Endothelial cell of hepatic sinusoid (primary cell): ENCODE data around the gene MORN1.

Experiments
- in situ Hi-C: cut with HindIII; loops from 2 replicates; pipeline ENCODE4 v1.10.0; 2017; ENCODE audit warnings: low sequenced_read_pairs

MORN1 gene

DNA sequence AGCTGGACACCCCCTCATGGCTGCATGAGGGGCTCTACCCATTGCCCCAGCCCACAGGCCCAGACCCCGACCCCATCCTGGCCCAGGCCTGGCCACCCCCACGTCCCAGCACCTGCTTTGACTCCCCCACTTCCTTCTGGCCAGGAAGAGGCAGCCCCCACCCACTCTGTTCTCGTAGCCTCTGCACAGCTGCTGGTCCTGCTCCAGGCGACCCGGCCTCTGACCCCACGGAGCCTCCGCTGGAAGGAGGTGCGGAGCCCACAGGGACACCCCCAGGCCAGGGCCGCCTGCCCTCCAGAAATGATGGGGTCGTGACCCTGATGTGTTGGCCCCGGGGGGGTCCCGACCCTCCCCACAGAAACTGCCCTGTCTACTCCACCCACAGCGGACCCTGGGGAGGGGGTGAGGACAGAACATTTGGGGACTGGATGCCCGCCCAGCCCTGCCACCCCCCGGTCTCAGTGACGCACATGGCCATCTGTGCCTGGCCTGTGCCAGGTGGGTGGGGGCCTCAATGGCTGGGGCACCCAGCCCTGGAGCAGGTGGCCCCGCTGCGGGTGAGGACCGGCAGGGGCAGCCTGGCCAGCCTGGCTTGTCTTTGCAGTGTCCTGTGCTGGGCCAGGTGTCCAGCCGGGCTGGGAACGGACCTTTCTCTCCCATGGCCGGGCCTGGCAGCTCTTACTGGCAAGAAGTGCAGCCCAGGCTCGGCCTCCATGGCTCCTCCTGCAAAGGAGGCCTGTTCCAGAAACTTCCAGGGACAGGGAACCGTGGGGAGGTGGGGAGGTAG is 78.6 kb downstream of the MORN1 start:
- in situ Hi-C loops: no loop called here

GRCh38 chr1:2312160-2312514 is 79.2 kb downstream of the MORN1 start:
- in situ Hi-C loops: no loop called here

- in situ Hi-C loops: no loop called here
Observed at GRCh38 chr1:2311184-2312032, 79.9 kb downstream of the MORN1 start.

DNA sequence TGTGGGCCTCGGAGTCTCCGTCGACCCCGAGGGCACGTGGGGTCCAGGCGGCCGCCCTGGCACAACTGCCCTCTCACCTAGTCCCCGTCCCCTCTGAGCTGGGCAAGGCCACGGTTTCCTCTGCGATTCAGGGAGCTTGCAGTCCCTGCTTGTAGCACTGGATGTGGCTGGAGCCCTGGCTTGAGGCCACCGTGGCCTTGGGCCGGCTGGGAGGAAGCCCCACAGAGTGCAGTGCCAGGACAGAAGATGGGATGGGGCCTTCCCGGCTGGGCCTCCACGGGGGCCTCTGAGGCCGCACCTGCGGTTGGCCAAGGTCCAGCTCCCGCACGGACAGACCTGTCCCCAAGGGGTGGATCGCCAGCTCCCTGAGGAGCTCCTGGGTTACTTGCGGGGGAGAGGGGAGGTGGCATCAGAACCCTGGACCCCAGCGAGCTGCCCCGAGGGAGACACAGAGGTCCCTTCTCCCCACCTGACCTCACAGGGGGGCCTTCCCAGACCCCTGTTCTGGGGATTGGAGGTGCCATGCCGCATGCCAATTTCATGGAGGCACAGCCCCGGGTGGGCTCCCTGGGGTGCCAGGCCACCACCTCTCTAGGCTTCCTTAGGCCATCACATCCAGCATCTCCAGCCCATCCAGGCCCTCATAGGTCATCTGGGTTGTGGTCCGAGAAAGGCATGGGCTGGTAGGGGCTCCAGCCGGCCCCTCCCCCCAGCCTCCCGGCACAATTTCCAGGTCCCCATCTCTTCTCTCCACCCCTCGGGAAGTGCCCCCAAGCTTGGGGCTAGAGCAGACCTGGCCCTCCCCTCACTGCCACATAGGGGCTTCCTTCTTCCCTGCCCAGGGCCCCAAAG is 80.8 kb downstream of the MORN1 start:
- in situ Hi-C loops: no loop called here

DNA sequence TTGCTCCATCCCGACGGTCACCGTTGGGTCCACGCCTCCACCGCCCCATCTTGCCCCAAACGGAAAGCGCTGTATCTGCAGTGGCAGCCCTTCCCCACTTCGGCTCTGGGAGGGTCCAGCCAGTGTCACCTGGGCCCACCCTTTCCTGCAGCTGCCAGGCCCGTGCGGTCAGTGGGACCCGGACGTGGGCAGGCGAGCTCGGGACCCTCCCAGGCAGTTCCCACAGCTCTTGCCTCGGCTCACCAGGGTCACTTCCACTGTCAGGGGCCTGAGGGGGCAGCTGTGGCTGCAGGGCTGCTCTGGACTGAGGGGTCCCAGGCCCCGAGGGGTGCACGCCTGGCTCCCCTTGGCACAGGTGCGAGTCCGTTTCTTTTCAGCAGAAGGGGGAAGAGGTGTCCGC is 82.5 kb downstream of the MORN1 start:
- in situ Hi-C loops: loop anchor here (10.0 kb wide), 1 partner anchor 174 kb away; no protein-coding TSS in a partner anchor

GRCh38 chr1:2307972-2308371 is 83.4 kb downstream of the MORN1 start:
- in situ Hi-C loops: loop anchor here (10.0 kb wide), 1 partner anchor 173 kb away; no protein-coding TSS in a partner anchor

DNA sequence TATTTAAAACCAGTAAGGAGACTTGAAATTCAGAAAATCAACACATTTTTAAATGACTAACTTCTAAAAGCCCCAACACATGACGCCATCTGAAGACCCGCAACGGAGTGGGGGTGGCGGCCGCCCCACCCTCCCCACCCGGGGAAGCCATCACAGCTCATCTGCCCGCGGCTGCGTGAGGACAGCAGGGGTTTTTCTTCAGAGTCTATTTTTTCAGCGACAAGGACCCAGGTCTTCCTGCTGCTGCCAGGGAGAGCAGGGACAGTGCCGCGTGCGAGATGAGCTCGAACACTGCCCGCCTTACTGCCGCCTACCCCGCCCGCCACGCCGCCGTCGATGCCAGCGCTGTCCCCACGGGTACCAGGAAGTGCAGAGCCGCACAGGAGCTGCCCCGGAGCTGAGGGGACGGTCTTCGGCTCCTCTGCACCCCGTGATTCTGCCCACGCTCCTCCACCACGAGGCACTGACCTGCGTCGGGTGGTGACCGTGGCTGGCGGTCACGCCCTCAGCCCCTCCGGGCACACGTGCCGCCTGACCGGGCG is 84.2 kb downstream of the MORN1 start:
- in situ Hi-C loops: loop anchor here (10.0 kb wide), 1 partner anchor 172 kb away; no protein-coding TSS in a partner anchor

DNA sequence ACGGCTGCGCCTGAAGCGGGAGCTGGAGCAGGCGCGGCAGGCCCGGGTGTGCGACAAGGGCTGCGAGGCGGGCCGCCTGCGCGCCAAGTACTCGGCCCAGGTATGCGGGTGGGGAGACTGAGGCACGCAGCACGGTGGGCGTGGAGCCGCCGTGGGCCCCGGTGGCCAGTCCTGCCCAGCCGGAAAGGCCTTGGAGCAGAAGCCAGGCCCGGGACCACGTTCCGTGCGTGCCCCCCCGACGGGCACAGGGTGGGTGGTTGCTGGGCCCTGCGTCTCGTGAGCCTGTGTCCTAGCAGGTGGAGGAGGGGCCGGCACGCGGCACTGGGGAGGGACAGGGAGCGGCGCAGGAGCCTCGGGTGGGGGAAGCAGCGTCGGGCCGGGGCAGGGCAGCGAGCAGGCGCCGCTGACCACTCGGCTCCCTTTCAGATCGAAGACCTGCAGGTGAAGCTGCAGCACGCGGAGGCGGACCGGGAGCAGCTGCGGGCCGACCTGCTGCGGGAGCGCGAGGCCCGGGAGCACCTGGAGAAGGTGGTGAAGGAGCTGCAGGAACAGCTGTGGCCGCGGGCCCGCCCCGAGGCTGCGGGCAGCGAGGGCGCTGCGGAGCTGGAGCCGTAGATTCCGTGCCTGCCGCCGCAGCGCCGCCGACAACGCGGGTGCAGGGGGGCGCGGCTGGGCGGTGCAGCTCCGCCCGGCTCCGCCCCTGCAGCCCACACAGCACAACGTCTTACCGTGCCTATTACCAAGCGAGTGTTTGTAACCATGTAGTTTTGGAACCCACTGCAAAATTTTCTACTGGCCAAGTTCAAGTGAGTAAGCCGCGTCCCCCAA is 85.0 kb downstream of the MORN1 start:
- in situ Hi-C loops: loop anchor here (10.0 kb wide), 1 partner anchor 172 kb away; no protein-coding TSS in a partner anchor

- in situ Hi-C loops: loop anchor here (5.0 to 10.0 kb wide), 5 partner anchors 42 to 170 kb away; no protein-coding TSS in a partner anchor
Observed at GRCh38 chr1:2304921-2305681, 86.3 kb downstream of the MORN1 start.

DNA sequence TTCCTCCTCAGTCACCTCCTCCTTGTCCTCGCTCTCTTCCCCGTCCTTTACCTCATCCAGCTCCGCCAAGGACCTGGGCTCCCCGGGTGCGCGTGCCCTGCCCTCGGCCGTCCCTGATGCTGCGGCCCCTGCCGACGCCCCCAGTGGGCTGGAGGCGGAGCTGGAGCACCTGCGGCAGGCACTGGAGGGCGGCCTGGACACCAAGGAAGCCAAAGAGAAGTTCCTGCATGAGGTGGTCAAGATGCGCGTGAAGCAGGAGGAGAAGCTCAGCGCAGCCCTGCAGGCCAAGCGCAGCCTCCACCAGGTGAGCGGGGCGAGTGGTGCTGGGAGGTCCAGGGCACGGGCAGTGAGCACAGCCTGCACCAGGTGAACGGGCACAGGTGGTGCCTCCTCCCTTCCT is 87.1 kb downstream of the MORN1 start:
- in situ Hi-C loops: loop anchor here (5.0 to 10.0 kb wide), 5 partner anchors 43 to 169 kb away; no protein-coding TSS in a partner anchor

DNA sequence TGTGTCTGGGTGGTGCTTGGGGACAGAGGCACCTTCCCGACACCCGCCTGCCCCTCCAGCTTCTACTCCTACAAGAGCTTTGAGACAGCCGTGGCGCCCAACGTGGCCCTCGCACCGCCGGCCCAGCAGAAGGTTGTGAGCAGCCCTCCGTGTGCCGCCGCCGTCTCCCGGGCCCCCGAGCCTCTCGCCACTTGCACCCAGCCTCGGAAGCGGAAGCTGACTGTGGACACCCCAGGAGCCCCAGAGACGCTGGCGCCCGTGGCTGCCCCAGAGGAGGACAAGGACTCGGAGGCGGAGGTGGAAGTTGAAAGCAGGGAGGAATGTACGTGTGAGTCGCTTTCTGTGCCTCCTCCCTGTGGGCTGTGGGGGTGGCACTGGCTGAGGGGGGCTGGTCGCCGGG is 87.6 kb downstream of the MORN1 start:
- in situ Hi-C loops: loop anchor here (5.0 to 10.0 kb wide), 5 partner anchors 44 to 169 kb away; no protein-coding TSS in a partner anchor

GRCh38 chr1:2303016-2303775 is 88.2 kb downstream of the MORN1 start:
- in situ Hi-C loops: loop anchor here (5.0 to 10.0 kb wide), 5 partner anchors 44 to 168 kb away; no protein-coding TSS in a partner anchor

DNA sequence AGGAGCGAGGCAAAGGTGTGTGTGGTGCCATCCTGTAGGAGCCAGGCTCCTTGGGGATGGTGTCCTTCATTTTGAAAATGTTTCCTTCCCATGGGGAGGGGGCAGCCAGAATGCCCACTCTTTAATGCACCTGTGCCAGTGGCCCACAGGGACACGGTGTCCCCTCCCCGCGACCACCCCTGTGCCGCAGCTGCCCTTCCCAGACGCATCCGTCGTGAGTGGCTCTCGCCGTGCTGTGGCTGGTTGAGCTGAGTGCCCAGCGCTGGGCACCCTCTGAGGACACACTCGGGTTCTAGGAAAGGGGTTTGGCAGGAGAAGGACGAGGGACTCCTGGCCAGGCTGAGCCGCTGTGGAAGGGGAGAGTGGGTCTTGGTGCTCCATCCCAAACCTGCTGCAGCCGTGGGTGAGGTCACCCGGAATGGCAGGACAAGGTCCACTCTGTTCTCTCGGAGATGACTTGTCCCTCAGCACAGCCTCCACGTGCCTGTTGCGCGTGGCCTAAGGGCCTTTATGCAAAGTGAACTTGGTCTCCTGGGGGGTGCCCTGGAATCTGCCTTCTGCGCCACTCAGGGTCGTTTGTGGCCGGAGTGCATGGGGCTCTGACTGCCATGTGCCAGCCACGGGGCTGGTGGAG is 88.9 kb downstream of the MORN1 start:
- in situ Hi-C loops: loop anchor here (5.0 to 10.0 kb wide), 5 partner anchors 45 to 168 kb away; no protein-coding TSS in a partner anchor

GRCh38 chr1:2301607-2302291 is 89.6 kb downstream of the MORN1 start:
- in situ Hi-C loops: loop anchor here (5.0 to 10.0 kb wide), 5 partner anchors 46 to 167 kb away; no protein-coding TSS in a partner anchor

DNA sequence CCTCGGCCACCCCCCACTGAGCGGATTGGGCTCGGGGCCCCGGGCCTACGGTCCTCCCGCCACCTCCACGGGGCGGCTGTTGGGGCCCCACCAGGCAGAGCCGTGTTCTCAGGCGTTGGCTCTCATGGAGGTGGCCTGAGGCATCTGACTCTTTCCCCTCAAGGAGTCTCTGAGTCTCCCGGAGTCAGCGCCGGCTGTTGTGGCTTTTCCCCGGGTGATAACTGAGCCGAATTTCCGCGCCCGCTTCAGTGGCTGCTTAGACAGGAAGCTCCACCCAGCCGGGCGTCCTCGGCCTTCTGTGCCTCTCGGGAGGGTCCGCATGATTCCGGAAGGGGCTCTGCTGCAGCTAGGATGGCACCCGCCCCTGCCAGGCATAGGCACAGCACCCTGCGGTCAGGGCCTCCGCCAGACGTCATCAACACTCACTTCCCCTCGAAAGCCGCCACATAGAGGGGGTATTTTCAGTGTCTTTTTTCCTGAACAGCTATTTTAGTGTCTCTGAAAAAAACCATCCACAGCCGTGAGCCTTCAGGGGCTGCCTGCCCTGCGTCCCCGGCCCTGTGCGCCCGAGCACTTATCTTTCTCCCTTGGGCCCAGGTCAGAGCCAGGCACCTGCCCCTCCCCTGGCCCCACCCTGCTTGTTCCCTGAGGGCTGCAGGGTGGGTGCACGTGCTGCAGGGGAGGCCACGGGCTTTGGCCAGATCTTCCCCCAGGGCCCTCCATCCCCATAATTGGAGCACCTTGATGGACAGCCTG is 90.3 kb downstream of the MORN1 start:
- in situ Hi-C loops: loop anchor here (5.0 to 10.0 kb wide), 5 partner anchors 46 to 166 kb away; no protein-coding TSS in a partner anchor
